Tongue (tissue), 2 donors: ENCODE data around the gene MEX3A. TPM values are rescaled to one million over a fixed set of nuclear protein-coding genes. Genes with fewer than 3 reads are reported as not detected.
"Not testable (repeated sequence)": the region's sequence is repeated elsewhere in the genome, so short reads cannot be mapped to it uniquely, and the experiment has no call there.

ENCODE experiments used
- DNase-seq: peaks from one replicate; pipeline ENCODE4 v3.0.0-alpha.2; 2015
- total RNA-seq: library from RNA; depleted of rRNA; stranded (reverse); fragments of >200 nt; gene quantifications from one replicate; pipeline ENCODE4 v1.2.3, GENCODE V29; 2014

Gene MEX3A
- total RNA-seq, 1 donor from 2014 or later = 4.0 TPM

- DNase-seq = peak; percentile 90
Observed at GRCh38 chr1:156118177-156118868, 36.1 kb upstream of the MEX3A start.

- DNase-seq = peak; percentile 65
Observed at GRCh38 chr1:156117414-156118176, 35.3 kb upstream of the MEX3A start.

GRCh38 chr1:156116731-156117130 lies 34.5 kb upstream of the MEX3A start:
- DNase-seq = not testable (repeated sequence)

GRCh38 chr1:156115514-156116374 lies 33.5 kb upstream of the MEX3A start:
- DNase-seq = peak; percentile 85

- DNase-seq = no peak
Observed at GRCh38 chr1:156114919-156115513, 32.8 kb upstream of the MEX3A start.

GRCh38 chr1:156114101-156114918 lies 32.0 kb upstream of the MEX3A start, which contains the start of gene LMNA:
Gene LMNA, plus strand, starts transcription at chr1:156114711. Its CDS starts 208 bp downstream, at chr1:156114919.
- DNase-seq = peak; percentile 97

- DNase-seq = peak; percentile 57
Observed at GRCh38 chr1:156113282-156113950, 31.2 kb upstream of the MEX3A start.

GRCh38 chr1:156112276-156113137 lies 30.2 kb upstream of the MEX3A start:
- peak; percentile 93 for DNase-seq

- DNase-seq = no peak
Observed at GRCh38 chr1:156111355-156111962, 29.2 kb upstream of the MEX3A start.

GRCh38 chr1:156110252-156110651 lies 28.0 kb upstream of the MEX3A start:
- DNase-seq = no peak

- DNase-seq = no peak
Observed at GRCh38 chr1:156108664-156109241, 26.5 kb upstream of the MEX3A start.

GRCh38 chr1:156108057-156108456 lies 25.8 kb upstream of the MEX3A start:
- no peak for DNase-seq

- DNase-seq = no peak
Observed at GRCh38 chr1:156106624-156107488, 24.6 kb upstream of the MEX3A start.

- peak; percentile 75 for DNase-seq
Observed at GRCh38 chr1:156104861-156105832, 22.9 kb upstream of the MEX3A start.

GRCh38 chr1:156104065-156104810 lies 22.0 kb upstream of the MEX3A start:
- DNase-seq = peak; percentile 96

- DNase-seq = peak; percentile 91
Observed at GRCh38 chr1:156103521-156103947, 21.3 kb upstream of the MEX3A start.
